Measurements from ENCODE around the gene TXNL4A. TPM values are rescaled to one million over a fixed set of nuclear protein-coding genes. Genes with fewer than 3 reads are reported as not detected.

Gene TXNL4A
- total and polyA plus RNA-seq, 12 donors = 63.3 to 144 (median 91.6) TPM

- no peaks in the 10 kb centered on the region for H3K27me3 ChIP-seq
- H3K4me3 ChIP-seq = no peak overlapping the region
- peaks cover 0 to 35% (median 5%) of the 10 kb centered on the region in 9 donors for H3K36me3 ChIP-seq
- ATAC-seq (peak in 5 of 8 donors; percentile 12 to 51 (median 25)), DNase-seq (no peak)
- H3K27ac ChIP-seq = peak overlapping the region in 1 of 10 donors; percentile 56
- peaks cover 5 to 54% (median 35%) of the 10 kb centered on the region in 9 donors for H3K4me1 ChIP-seq
- TF ChIP-seq, protein P1, sequence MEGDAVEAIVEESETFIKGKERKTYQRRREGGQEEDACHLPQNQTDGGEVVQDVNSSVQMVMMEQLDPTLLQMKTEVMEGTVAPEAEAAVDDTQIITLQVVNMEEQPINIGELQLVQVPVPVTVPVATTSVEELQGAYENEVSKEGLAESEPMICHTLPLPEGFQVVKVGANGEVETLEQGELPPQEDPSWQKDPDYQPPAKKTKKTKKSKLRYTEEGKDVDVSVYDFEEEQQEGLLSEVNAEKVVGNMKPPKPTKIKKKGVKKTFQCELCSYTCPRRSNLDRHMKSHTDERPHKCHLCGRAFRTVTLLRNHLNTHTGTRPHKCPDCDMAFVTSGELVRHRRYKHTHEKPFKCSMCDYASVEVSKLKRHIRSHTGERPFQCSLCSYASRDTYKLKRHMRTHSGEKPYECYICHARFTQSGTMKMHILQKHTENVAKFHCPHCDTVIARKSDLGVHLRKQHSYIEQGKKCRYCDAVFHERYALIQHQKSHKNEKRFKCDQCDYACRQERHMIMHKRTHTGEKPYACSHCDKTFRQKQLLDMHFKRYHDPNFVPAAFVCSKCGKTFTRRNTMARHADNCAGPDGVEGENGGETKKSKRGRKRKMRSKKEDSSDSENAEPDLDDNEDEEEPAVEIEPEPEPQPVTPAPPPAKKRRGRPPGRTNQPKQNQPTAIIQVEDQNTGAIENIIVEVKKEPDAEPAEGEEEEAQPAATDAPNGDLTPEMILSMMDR (IDR thresholded peaks at IDR 0.05) = no peak
- WGBS, 2 donors = 76 to 82% methylated on average over 6 of the region's 6 CpGs
- intact Hi-C loops (cut with DNase I) = loop anchor here in 1 of 10 donors (10.0 kb wide), 1 partner anchor 52 kb away; the partner anchor contains the start of gene RBFA
- H3K9me3 ChIP-seq = no peaks in the 10 kb centered on the region
These were observed 5.6 kb downstream of the TXNL4A start for GRCh38 chr18:79982736-79983135.

GRCh38 chr18:79980585-79980984 is 7.8 kb downstream of the TXNL4A start:
- TF ChIP-seq, protein P1 (IDR thresholded peaks at IDR 0.05) = no peak
- 90 to 93% methylated on average over 13 of the region's 13 CpGs for WGBS, 2 donors

GRCh38 chr18:79979843-79980242 is 8.5 kb downstream of the TXNL4A start:
- TF ChIP-seq, protein P1 (IDR thresholded peaks at IDR 0.05) = no peak
- ATAC-seq (no peak), DNase-seq (no peak)
- H3K27me3 ChIP-seq = no peaks in the 10 kb centered on the region
- no peak overlapping the region for H3K27ac ChIP-seq
- H3K36me3 ChIP-seq = peaks cover 0 to 49% (median 5%) of the 10 kb centered on the region in 9 donors
- no peak overlapping the region for H3K4me3 ChIP-seq
- peaks cover 0 to 45% (median 18%) of the 10 kb centered on the region in 9 donors for H3K4me1 ChIP-seq
- no peaks in the 10 kb centered on the region for H3K9me3 ChIP-seq
- intact Hi-C loops (cut with DNase I) = loop anchor here in 1 of 10 donors (10.0 kb wide), 1 partner anchor 55 kb away; the partner anchor contains the start of gene RBFA
- WGBS, 2 donors = 93 to 95% methylated on average over 5 of the region's 5 CpGs

More at GRCh38 chr18:79980585-79980984, 7.8 kb downstream of the TXNL4A start:
- no peak for DNase-seq
- no peaks in the 10 kb centered on the region for H3K27me3 ChIP-seq
- intact Hi-C loops (cut with DNase I) = loop anchor here in 1 of 10 donors (10.0 kb wide), 1 partner anchor 54 kb away; the partner anchor contains the start of gene RBFA
- H3K4me1 ChIP-seq = peaks cover 0 to 44% (median 18%) of the 10 kb centered on the region in 9 donors
- peaks cover 0 to 49% (median 5%) of the 10 kb centered on the region in 9 donors for H3K36me3 ChIP-seq
- no peaks in the 10 kb centered on the region for H3K9me3 ChIP-seq
- no peak for ATAC-seq
- H3K27ac ChIP-seq = no peak overlapping the region
- H3K4me3 ChIP-seq = no peak overlapping the region

DNA sequence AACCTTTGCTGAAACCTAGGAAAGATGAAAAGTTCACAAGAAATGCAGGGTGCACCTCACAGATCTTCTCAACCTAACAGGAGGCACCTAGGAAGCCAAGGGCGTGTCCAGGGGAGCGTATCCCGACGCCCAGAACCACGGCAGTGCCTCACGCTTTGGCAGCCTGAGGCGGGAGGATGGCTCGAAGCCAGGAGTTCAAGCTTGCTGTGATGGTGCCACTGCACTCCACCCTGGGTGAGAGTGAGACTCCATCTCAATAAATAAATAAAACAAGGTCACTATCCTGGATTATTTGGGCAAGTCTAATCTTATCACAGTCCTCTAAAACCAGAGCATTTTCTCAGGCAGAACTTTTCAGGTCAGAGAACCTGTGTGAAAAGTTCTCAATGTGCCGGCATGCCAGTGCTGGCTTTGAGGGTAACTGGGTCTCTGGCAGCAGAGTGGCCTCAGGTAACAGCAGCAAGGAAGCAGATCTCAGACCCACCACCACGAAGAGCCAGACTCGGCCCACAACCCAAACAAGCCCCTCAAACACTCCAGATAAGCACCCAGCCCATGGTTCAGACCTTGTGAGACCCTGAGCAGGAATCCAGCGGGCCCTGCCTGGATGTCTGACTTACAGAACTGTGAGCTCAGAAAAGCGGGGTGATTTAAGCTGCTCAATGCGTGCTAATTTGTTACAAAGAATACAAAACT is 12.2 kb downstream of the TXNL4A start:
- no peaks in the 10 kb centered on the region for H3K9me3 ChIP-seq
- intact Hi-C loops (cut with DNase I) = no loop called here
- H3K4me3 ChIP-seq = no peak overlapping the region
- H3K27ac ChIP-seq = no peak overlapping the region
- H3K36me3 ChIP-seq = peaks cover 0 to 78% (median 18%) of the 10 kb centered on the region in 9 donors
- no peaks in the 10 kb centered on the region for H3K27me3 ChIP-seq
- peak in 6 of 8 donors; percentile 46 to 76 (median 71) for ATAC-seq
- peaks cover 0 to 23% (median 0%) of the 10 kb centered on the region in 9 donors for H3K4me1 ChIP-seq
- TF ChIP-seq, protein P1 (IDR thresholded peaks at IDR 0.05) = no peak
- 67 to 74% methylated on average over 14 of the region's 14 CpGs for WGBS, 2 donors
- peak in 1 of 2 donors; percentile 54 for DNase-seq

Data from heart right ventricle (tissue), 16 donors.